HG02938 (cell line): ENCODE results near the gene ATP13A4.

Source experiments
- ATAC-seq: cut with Tn5 transposase; IDR thresholded peaks from one replicate; pipeline ENCODE4 v1.9.1; 2021; ENCODE audit warnings: mild to moderate bottlenecking, moderate library complexity; ENCODE audit not compliant: unreplicated experiment

Gene ATP13A4, protein sequence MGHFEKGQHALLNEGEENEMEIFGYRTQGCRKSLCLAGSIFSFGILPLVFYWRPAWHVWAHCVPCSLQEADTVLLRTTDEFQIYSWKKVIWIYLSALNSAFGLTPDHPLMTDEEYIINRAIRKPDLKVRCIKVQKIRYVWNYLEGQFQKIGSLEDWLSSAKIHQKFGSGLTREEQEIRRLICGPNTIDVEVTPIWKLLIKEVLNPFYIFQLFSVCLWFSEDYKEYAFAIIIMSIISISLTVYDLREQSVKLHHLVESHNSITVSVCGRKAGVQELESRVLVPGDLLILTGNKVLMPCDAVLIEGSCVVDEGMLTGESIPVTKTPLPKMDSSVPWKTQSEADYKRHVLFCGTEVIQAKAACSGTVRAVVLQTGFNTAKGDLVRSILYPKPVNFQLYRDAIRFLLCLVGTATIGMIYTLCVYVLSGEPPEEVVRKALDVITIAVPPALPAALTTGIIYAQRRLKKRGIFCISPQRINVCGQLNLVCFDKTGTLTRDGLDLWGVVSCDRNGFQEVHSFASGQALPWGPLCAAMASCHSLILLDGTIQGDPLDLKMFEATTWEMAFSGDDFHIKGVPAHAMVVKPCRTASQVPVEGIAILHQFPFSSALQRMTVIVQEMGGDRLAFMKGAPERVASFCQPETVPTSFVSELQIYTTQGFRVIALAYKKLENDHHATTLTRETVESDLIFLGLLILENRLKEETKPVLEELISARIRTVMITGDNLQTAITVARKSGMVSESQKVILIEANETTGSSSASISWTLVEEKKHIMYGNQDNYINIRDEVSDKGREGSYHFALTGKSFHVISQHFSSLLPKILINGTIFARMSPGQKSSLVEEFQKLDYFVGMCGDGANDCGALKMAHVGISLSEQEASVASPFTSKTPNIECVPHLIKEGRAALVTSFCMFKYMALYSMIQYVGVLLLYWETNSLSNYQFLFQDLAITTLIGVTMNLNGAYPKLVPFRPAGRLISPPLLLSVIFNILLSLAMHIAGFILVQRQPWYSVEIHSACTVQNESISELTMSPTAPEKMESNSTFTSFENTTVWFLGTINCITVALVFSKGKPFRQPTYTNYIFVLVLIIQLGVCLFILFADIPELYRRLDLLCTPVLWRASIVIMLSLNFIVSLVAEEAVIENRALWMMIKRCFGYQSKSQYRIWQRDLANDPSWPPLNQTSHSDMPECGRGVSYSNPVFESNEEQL

DNA sequence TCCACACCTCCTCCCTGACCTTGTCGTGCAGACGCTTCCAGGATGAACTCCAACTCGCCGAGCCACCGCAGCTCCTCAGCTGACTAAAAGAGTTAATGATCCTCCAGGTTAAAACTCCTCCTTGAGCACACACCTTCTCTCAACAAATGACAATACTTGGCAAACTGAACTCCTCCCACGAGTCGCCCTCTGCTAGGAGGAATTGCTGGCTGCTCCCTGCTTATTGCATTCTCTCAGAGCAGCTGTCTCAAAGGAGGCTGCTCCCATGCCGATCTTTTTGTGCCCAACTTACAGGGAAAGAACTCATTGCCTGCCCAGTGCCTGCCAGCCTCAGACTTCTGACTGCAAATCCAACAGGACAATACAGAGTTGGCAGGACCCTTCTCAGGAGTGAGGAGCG, at the start of gene ATP13A4:
ATP13A4 (minus strand) TSS at position 85 of the 400 bp plus-strand sequence. CDS start 96 bp downstream, outside the sequence.
- no peak for ATAC-seq

DNA sequence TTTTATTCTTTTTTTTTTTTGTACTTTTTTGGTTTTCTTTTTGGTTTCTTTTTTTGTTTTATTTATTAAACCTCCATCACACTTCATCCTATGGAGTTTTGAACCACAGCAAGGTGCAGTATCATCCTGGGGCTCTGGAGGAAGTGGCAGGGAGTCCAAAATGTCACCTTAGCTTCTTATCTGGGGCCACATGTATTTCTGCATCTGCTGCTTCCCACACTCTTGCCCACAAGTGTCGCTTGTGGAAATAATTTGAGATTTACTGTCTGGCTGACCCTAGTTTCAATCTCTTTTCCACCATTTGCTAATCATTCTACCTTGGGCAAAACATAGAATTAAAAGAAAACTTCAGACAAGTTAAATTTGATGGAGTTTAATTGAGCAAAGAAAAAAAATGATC, 44.7 kb upstream of the ATP13A4 start:
- ATAC-seq: no peak

DNA sequence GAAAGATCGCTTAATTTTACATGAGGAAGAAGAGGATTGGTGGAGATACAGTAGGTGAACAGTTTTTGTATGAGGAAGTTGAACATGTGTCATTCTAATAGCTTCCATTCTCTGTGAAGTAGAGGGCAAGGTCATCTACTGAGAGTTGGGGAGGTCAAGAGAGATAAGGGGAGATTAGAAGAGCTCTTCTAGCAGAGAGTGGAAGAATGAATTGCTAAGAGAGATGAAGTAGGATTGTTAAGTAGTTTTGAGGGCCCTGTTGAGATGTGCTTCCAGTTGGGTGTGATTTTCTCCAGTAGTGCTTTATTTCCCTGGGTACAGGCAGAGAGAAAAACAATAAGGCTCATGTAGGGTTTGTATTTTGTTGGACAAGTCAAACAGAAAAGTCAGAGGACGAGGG, 43.5 kb upstream of the ATP13A4 start:
- ATAC-seq: no peak

DNA sequence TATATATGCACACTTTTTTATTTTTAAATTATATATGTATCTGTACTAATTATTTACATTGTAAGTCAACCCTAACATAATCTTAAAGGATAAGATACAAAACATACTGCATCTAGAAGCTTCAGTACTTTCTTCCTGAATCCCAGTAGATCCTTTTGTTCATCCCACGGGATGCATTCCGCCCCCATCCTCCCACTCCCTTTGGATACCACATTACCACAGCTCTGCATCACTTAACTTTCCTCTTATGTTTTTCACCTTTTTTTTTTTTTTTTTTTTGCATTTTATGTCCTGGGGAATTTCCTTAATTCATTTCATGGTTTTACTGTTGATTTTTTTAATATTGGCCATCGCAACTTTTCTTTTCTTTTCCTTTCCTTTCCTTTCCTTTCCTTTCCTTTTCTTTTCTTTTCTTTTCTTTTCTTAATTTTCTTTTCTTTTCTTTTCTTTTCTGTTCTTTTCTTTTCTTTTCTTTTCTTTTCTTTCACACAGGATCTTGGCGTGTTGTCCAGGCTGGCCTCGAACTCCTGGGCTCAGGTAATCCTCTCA, 41.3 kb upstream of the ATP13A4 start:
- ATAC-seq: no peak

DNA sequence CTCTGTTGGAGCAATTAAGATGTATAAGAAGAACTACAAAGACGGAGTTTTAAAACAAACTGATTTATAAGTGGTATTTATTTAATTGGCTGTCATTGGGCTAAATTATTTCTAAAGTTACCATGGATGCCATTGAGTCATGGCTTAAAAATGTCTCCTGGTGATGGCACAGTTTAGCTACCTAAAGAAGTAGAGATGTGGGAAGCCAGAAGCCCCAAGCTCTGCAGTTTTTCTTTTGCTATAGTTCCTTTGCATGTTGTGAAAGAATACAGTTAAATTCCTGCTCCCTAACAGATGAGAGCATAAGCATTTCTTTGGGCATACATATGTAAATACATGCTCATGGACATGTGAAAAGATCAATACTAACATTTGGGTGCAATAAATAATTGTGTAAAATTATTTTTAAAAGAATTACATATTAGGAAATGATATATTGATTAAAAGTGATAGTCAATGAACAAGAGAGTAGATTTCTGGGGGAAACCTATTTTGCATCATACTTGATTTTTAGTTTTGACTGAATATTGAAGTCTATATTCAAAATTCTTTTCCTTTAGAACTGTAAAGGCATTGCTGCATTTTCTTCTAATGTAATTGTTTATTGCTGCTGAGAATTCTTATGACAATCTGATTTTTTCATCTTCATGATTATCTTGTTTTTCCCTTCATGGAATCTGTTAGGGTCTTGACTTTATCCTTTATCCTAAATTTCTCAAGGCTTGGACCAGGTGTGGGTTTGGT, 40.4 kb upstream of the ATP13A4 start:
- no peak for ATAC-seq

DNA sequence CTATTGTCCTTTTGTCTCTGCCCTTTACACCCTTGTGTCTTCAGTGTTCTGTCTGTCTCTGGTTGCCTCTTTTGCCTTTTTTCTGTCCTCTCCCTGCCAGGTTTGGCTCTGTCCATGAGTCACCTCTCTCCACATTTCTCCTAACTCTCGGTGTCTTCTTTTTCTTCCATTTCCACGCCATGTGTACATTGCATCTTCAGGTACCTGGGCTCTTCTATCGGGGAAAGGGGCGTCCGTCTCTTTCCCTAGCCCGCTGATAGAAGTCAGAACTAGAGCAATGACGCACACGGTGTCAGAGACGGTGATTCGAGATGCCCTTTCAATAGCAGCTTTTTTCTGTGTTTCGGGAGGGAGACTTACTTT, 39.0 kb upstream of the ATP13A4 start:
- peak; percentile 36 for ATAC-seq

DNA sequence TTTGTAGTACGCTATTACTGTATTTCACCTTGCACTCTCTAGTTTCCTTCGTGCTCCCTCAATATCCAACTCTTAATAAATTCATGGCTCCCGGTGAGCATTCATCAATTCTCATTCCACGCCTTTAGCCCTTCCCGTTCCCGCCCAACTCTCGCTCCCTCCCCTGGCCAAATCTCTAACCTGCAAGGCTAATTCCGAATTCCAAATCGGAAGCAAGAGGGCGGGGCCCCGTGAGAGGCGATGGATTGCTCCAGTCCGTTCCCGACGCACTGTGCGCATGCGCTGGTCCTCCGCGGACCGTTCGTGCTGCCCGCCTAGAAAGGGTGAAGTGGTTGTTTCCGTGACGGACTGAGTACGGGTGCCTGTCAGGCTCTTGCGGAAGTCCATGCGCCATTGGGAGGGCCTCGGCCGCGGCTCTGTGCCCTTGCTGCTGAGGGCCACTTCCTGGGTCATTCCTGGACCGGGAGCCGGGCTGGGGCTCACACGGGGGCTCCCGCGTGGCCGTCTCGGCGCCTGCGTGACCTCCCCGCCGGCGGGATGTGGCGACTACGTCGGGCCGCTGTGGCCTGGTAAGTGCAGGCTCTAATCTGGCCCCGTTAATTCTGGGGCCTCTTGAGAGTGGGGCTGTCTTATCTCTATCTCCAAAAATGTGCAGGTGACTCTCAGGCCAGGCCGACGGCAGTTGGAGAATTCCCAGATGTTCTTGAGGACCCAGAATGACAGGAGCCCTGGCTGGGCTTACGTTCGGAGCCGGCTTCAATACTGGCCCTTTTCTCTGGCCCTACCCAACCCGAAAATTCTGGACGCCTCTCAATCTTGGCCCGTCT, 38.4 kb upstream of the ATP13A4 start, which contains the start of gene OPA1:
OPA1 (plus strand) TSS at position 368 of the 827 bp plus-strand sequence; CDS start at position 538, 170 bp downstream.
- peak; percentile 96 for ATAC-seq

DNA sequence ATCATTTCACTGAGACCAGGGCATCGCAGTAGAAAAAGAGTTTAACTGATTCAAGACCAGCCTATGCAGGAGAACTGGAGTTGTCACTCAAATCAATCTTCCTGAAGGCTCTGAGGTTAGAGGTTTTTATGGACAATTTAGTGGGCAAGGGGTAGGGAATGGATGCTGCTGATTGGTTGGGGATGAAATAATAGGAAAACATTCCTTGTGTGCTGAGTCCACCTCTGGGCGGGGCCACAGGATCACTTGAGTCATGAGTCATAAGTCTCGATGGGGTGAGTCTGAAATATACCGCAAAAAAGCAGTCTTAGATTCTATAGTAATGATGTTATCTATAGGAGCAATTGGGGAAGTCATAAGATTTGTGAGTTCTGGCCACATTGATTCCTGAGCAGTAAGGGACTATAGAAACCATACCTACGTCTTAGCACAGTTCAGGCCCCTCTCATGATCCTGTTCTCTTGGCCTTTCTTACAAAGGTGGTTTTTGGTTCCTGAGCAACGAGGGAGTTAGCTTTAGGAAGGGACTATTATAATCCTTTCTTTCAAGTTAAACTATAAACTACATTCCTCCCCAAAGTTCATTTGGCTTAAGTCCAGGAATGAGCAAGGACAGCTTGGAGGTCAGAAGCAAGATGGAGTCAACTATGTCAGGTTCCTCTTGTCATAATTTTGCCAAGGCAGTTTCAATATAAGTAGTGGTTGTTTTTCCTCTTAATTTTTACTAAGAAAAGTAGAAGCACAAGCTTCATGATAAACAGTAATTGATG, 35.6 kb upstream of the ATP13A4 start:
- ATAC-seq: no peak

DNA sequence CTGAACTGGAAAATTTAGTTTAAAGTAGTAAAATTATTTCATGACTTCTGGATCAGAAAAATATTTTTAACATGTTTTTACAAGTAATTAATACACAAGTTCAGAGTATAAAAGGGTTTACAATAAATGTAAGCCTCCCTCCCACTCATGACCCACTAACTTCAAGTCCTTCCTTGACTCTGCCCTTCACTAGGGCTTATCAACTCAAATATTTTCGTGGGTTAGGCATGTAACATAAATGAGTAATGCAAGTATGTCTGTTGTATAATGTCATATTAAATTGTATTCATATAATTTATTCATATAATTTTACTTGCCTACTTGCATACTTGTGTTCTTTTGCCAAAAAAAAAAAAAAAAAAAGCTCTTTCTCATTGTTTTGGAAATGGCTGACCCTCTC, 34.9 kb upstream of the ATP13A4 start:
- ATAC-seq: no peak

DNA sequence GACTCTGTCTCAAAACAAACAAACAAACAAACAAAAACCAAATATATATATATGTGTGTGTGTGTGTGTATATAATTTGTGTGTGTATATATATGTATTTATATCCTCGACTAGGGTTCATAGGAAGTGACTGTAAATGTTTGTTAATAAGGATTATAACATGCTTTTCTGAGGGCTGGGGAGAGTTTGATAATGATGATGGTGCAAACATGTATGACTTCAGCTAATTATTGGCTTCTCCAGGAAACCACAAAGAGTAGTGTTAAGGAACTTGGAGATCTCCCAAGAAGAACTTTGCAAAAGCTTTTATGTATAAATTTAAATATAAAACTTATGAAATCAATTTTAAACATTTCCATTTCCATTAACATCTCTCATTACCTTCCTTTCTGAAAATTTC, 34.4 kb upstream of the ATP13A4 start:
- no peak for ATAC-seq

DNA sequence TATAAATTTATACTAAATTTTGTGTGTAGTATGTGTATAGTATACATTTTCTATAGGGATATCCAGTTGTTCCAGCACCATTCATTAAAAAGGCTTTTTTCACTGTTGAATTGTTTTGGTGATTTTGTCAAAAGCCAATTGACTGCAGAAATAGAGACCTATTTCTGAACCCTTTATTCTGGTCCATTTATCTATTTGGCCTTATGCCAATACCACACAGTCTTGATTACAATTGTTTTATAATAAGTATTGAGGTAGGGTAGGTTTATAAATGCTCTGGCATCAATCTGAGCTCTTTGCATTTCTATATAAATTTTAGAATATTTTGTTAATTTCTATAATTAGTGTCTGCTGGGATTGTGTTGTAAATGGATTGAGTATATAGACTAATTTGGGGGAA, 31.8 kb upstream of the ATP13A4 start:
- no peak for ATAC-seq

DNA sequence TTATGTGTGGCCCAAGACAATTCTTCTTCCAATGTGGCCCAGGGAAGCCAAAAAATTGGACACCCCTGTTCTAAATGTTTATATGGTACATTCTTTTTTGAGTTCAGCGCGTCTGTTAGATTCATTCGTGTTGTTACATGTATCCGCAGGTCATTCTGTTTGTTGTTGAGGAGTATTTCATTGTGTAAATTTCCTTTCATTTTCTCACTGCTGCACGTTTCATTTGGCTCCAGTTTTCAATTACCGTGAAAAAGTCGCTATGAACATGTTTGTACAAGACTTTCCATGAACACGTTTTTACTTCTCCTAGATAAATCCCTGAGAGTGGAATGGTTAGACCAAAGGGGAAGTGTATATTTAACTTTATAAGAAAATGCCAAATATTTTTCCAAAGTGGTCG, 30.8 kb upstream of the ATP13A4 start:
- ATAC-seq: no peak

DNA sequence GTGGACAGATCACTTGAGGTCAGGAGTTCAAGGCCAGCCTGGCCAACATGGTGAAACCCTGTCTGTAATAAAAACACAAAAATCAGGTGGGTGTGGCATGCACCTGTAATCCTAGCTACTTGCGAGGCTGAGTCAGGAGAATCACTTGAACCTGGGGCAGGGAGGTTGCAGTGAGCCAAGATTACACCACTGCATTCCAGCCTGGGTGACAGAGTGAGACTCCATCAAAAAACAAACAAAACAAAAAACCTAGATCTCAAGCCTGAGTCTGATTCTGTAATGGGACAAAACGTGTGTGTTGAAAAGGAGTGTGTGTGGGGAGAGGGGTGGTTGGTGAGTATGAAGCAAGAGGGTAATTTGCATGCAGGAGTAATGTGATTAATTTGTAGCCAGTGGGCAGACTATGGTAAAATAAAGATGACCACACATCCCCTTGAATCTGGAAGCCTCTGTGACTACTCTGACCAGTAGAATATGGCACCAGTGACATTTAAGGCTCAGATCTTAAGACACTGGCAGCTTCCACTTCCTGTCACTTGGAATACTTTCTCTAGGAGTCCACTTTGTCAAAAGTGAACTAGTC, 19.9 kb upstream of the ATP13A4 start:
- ATAC-seq: peak; percentile 40

DNA sequence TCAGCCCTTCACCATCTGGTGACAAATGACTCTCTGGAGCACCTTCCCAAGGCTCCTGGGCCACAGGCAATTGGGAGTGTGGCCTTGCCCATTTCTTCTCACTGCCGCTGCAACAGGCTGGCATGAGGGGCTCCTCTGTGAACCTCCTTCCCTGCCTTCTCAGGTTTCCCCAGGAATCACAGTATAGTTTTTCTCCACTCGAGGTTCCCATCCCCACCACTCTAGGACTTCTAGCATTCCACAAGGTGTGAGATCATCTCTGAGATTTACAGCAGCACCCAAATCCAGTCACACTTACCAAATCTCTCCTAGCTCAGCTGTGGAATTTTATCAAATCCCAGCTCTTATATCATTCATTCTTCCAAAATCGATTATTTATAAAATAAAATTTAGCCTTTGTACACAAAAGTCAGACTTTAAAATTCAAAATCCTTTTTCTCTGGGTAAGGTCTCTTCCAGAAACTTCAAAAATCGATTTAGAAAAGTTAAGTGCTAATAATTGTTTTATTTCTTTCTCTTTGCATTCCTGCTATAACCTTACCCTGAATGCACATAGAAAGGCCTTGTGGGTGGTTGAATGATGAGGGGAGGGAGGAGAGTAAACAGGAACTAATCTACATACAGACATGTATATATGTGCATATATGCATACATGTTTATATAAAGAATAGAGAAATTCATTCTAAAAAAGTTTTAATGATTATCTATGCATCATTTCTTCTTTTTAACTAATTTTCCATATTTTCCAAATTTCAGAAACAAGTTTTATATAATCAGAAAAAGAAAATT, 18.9 kb upstream of the ATP13A4 start:
- no peak for ATAC-seq

DNA sequence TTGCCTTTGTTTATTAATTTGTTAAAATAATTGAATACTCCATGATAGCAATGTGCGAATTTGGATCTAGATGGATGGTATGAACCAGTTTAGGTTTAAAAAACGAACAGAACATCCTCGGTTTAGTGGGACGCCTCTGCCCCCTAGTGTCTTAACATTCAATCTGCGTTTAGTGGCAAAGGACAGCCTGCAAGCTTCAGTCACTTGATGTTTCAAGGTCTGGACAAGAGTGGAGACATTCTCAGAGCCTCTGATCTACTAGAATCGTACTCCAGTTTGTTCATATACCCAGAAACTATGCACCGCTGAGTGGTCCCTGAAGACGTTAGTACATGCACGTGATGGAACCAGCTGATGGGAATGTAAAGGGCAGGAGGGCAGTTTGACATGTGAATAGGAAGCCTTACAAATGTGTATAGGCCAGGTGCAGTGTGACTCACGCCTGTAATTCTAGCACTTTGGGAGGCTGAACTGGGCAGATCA, 17.8 kb upstream of the ATP13A4 start:
- peak; percentile 85 for ATAC-seq

DNA sequence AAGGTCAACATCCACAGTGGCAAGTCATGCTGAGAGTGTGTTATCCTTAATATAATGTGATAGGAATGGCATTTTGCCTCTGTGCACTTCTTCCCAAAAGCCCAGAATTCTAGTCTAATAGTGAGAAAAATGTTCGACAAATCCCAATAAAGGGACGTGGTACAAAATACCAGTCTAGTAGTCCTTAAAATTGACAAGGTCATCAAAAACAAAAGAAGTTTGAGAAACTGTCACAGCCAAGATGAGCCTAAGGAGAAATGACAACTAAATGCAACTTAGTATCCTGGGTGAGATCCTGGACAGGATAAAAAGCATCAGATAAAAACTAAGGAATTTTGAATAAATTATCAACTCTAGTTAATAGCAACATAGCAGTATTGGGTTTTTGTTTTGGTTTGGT, 14.4 kb upstream of the ATP13A4 start:
- ATAC-seq: no peak

DNA sequence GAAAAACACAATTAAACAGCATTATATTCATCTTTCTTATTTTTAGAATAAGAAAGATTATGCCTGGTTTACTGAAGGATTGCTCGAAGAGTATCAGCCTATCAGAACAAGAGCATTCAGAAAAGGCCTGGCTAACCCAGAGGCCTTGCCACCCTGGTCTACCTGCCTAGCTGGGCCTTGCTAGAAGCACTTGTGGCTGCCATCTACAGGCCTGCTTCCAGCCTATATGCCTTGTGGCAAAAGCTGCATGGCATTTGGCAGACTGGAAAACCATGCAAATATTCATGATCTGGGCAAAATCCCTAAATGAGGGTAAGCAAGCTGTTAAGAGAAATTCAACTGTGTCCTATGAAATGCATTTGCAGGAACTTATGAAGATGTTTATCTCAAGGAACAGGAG, 9.3 kb upstream of the ATP13A4 start:
- ATAC-seq: no peak
